Endothelial cell of umbilical vein (primary cell): ENCODE data around the gene DIAPH2. TPM values are rescaled to one million over a fixed set of nuclear protein-coding genes. Genes with fewer than 3 reads are reported as not detected.

Experiments used
- BruUV-seq: library from RNA; stranded (reverse); fragments of 400-500 nt; replicated peaks from 2 replicates; lab custom pipeline; 2021; lab: Mats Ljungman, UMichigan
- CTCF ChIA-PET: fragments of 300-600, 350-600 bp; sonication (Branson Sonifier 250); formaldehyde crosslinking; loops from one replicate; lab custom pipeline; 2021; ENCODE audit warnings: antibody characterized with exemption, inconsistent platforms; lab: Charles Lee
- POLR2A ChIA-PET: fragments of 300-600, 350-600 bp; sonication (Branson Sonifier 250); formaldehyde crosslinking; loops from one replicate; lab custom pipeline; 2021; ENCODE audit warnings: antibody characterized with exemption, inconsistent platforms; lab: Charles Lee
- DNase-seq: peaks from one replicate; pipeline ENCODE4 v3.0.0-alpha.2; 2011; ENCODE audit warnings: low read depth, low spot score
- FAIRE-seq: peaks from 2 replicates; lab custom pipeline; 2011; peaks lifted over from hg19 to GRCh38; lab: Jason Lieb, UNC
- H2AFZ ChIP-seq: 2 replicates; pipeline ENCODE4 v1.6.0; 2012; ENCODE audit warnings: low read depth, low read length, control low read depth, inconsistent platforms
- H3K27ac ChIP-seq: 2 replicates; pipeline ENCODE4 v1.5.1; 2011; ENCODE audit warnings: low read depth, mild to moderate bottlenecking, control low read depth, low read length, moderate library complexity; ENCODE audit not compliant: insufficient read depth
- H3K27me3 ChIP-seq, 2 experiments: 2 replicates each; pipeline versions ENCODE4 v1.6.0 to v1.6.1; 2011; ENCODE audit warnings: low read length in 2 of 2, mixed read lengths in 1 of 2; ENCODE audit not compliant: control insufficient read depth in 2 of 2, insufficient read depth in 2 of 2
- H3K36me3 ChIP-seq, 2 experiments: 2 replicates in 1 of 2; 3 replicates in 1 of 2; pipeline ENCODE4 v1.5.1; 2011; ENCODE audit warnings: low read length in 2 of 2, mild to moderate bottlenecking in 1 of 2, moderate library complexity in 1 of 2; ENCODE audit not compliant: control insufficient read depth in 2 of 2, insufficient read depth in 2 of 2; ENCODE audit errors: extremely low read depth in 1 of 2
- H3K4me1 ChIP-seq: 3 replicates; pipeline ENCODE4 v1.5.1; 2011; ENCODE audit warnings: mild to moderate bottlenecking, low read length; ENCODE audit not compliant: control insufficient read depth, insufficient read depth; ENCODE audit errors: extremely low read depth
- H3K4me2 ChIP-seq: 2 replicates; pipeline ENCODE4 v1.6.1; 2011; ENCODE audit warnings: low read length, control low read depth, mixed read lengths; ENCODE audit not compliant: insufficient read depth
- H3K4me3 ChIP-seq, 3 experiments: fragments of 200-600 bp in 1 of 3; sonication (generic), shearing (Covaris generic) in 1 of 3; replicated peaks in 1 of 3; 2 replicates each; pipeline ENCODE4 v1.5.1; 2011 to 2016; ENCODE audit warnings: control low read depth in 3 of 3, low read length in 3 of 3, mild to moderate bottlenecking in 2 of 3, inconsistent platforms in 1 of 3, low read depth in 1 of 3, moderate library complexity in 1 of 3; ENCODE audit not compliant: insufficient read depth in 1 of 3
- H3K79me2 ChIP-seq: 2 replicates; pipeline ENCODE4 v1.6.0; 2012; ENCODE audit warnings: low read length, inconsistent platforms; ENCODE audit not compliant: control insufficient read depth, insufficient read depth
- H3K9ac ChIP-seq: replicated peaks from 2 replicates; pipeline ENCODE3; 2011; ENCODE audit warnings: low read length, control low read depth; ENCODE audit not compliant: insufficient read depth; ENCODE audit errors: extremely low read depth
- H3K9me1 ChIP-seq: replicated peaks from 3 replicates; pipeline ENCODE4 v1.6.0; 2011; ENCODE audit warnings: mild to moderate bottlenecking, low read length; ENCODE audit not compliant: control insufficient read depth, insufficient read depth; ENCODE audit errors: extremely low read depth
- H3K9me3 ChIP-seq: replicated peaks from 2 replicates; pipeline ENCODE4 v1.5.1; 2012; ENCODE audit warnings: low read length, inconsistent platforms; ENCODE audit not compliant: control insufficient read depth, insufficient read depth
- H4K20me1 ChIP-seq: replicated peaks from 2 replicates; pipeline ENCODE3; 2011; ENCODE audit warnings: mild to moderate bottlenecking, low read length; ENCODE audit not compliant: control insufficient read depth, insufficient read depth; ENCODE audit errors: extremely low read depth
- EZH2 ChIP-seq: IDR thresholded peaks from 2 replicates; pipeline ENCODE4 v1.6.1; 2012; ENCODE audit warnings: borderline replicate concordance, low read depth, mild to moderate bottlenecking, moderate library complexity, low read length, inconsistent platforms; ENCODE audit not compliant: severe bottlenecking
- FOS ChIP-seq: IDR thresholded peaks from 2 replicates; pipeline ENCODE4 v1.6.1; 2011; ENCODE audit warnings: mild to moderate bottlenecking, low read length, moderate library complexity, borderline replicate concordance; ENCODE audit not compliant: insufficient read depth
- MYC ChIP-seq: IDR thresholded peaks from one replicate; pipeline ENCODE4 v1.6.1; 2011; ENCODE audit warnings: mild to moderate bottlenecking, low read depth, low read length
- POLR2A ChIP-seq: IDR thresholded peaks from 2 replicates; pipeline ENCODE4 v1.6.1; 2012; ENCODE audit warnings: low read depth, mild to moderate bottlenecking, control low read depth, low read length
- POLR2AphosphoS5 ChIP-seq: IDR thresholded peaks from 2 replicates; pipeline ENCODE4 v1.6.1; 2012; ENCODE audit warnings: low read depth, mild to moderate bottlenecking, control low read depth, low read length, moderate library complexity; ENCODE audit not compliant: insufficient read depth
- dilution Hi-C: fragments of 300-500 bp; cut with MboI; formaldehyde crosslinking; loops from one replicate; pipeline ENCODE4 v1.15.0; 2019; ENCODE audit warnings: low sequenced_read_pairs; ENCODE audit not compliant: extremely low pct_ligation_motif_present
- intact Hi-C: fragments of 100-400 bp; cut with micrococcal nuclease; formaldehyde crosslinking; loops from one replicate; pipeline ENCODE4 v1.10.0; 2022
- polyA plus RNA-seq, 4 experiments: library from polyadenylated mRNA; depleted of rRNA in 3 of 4; stranded (reverse) in 3 of 4; unstranded in 1 of 4; fragments of >200 nt; gene quantifications; 2 replicates each; pipeline versions ENCODE4 v1.2.1 to v1.2.3, GENCODE V29; 2011 to 2012; ENCODE audit warnings: missing spikeins in 1 of 4
- total RNA-seq: library from RNA; stranded (reverse); gene quantifications from 2 replicates; pipeline ENCODE4 v1.2.3, GENCODE V29; 2021
- TF ChIP-seq, protein P1 (sequence below): IDR thresholded peaks from 2 replicates; pipeline ENCODE4 v1.6.1; 2011; ENCODE audit not compliant: insufficient read depth, insufficient read length
- TF ChIP-seq, protein P2 (sequence below), 2 donors: IDR thresholded peaks; 1 replicate in 1 of 2; 2 replicates in 1 of 2; pipeline ENCODE4 v1.5.1; 2011; ENCODE audit warnings: low read length in 2 of 2, mild to moderate bottlenecking in 2 of 2, moderate library complexity in 2 of 2, control low read depth in 1 of 2, inconsistent platforms in 1 of 2, low read depth in 1 of 2; ENCODE audit not compliant: insufficient read depth in 1 of 2; ENCODE audit errors: extremely low read depth in 1 of 2

DIAPH2 gene
- total and polyA plus RNA-seq, 2 donors (not counting 3 experiments of a cell fraction or from before 2014, with no cell fraction given) = 3.0 to 30.0 TPM

DNA sequence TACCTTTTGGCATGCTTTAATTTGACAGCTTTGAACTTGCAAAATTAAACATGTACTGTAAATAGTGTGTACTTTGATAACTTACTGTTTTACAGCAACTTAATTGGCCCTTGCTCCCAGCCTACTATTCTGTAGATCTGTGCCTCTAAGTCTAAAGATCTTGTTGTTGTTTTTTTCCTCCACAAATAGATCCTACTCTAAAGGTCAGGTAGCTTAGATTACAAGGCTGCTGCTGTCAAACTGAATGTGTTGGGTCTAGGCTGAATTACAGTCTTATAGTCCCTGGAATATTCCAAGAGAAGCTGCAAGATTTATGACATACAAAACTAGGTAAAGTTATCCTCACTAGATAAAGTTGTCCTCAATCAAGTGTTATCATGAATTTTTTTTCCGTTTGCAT is 18.7 kb downstream of the DIAPH2 start:
- ChIA-PET POLR2A (no interaction called here), CTCF (interaction anchor here (1.3 kb wide), 1 partner anchor 12 kb away, joined by 3 read pairs; no protein-coding TSS in a partner anchor)
- dilution Hi-C loops (no loop called here), intact Hi-C loops (loop anchor here (5.0 kb wide), 1 partner anchor 271 kb away; no protein-coding TSS in a partner anchor)
- Histone ChIP-seq H3K9ac (peak overlapping the region; percentile 51), H3K9me1 (no peaks in the 10 kb centered on the region), H3K4me2 (no peak overlapping the region), H3K79me2 (peaks cover 32% of the 10 kb centered on the region), H4K20me1 (no peaks in the 10 kb centered on the region), H3K4me3 (no peak overlapping the region), H3K9me3 (no peaks in the 10 kb centered on the region), H3K27me3 (no peaks in the 10 kb centered on the region), H3K27ac (peak overlapping the region; percentile 90), H3K4me1 (peaks cover 26% of the 10 kb centered on the region), H2AFZ (no peak overlapping the region), H3K36me3 (no peaks in the 10 kb centered on the region)
- DNase-seq (peak; percentile 8), FAIRE-seq (no peak)
- TF ChIP-seq, protein P1, sequence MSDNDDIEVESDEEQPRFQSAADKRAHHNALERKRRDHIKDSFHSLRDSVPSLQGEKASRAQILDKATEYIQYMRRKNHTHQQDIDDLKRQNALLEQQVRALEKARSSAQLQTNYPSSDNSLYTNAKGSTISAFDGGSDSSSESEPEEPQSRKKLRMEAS = no peak
- no peak for TF ChIP-seq POLR2A
- no peak for TF ChIP-seq FOS
- no peak for TF ChIP-seq EZH2
- TF ChIP-seq POLR2AphosphoS5 = no peak
- no peak for TF ChIP-seq MYC
- TF ChIP-seq, protein P2, sequence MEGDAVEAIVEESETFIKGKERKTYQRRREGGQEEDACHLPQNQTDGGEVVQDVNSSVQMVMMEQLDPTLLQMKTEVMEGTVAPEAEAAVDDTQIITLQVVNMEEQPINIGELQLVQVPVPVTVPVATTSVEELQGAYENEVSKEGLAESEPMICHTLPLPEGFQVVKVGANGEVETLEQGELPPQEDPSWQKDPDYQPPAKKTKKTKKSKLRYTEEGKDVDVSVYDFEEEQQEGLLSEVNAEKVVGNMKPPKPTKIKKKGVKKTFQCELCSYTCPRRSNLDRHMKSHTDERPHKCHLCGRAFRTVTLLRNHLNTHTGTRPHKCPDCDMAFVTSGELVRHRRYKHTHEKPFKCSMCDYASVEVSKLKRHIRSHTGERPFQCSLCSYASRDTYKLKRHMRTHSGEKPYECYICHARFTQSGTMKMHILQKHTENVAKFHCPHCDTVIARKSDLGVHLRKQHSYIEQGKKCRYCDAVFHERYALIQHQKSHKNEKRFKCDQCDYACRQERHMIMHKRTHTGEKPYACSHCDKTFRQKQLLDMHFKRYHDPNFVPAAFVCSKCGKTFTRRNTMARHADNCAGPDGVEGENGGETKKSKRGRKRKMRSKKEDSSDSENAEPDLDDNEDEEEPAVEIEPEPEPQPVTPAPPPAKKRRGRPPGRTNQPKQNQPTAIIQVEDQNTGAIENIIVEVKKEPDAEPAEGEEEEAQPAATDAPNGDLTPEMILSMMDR (IDR thresholded peaks at IDR 0.05; ENCODE audit: extremely low read depth in 1 of 2, insufficient read depth in 1 of 2, low read depth in 1 of 2, low read length in 2 of 2) = no peak
- BruUV-seq = no TSS peak
